ENCODE measurements around the gene HSPB9.

The HSPB9 gene

DNA sequence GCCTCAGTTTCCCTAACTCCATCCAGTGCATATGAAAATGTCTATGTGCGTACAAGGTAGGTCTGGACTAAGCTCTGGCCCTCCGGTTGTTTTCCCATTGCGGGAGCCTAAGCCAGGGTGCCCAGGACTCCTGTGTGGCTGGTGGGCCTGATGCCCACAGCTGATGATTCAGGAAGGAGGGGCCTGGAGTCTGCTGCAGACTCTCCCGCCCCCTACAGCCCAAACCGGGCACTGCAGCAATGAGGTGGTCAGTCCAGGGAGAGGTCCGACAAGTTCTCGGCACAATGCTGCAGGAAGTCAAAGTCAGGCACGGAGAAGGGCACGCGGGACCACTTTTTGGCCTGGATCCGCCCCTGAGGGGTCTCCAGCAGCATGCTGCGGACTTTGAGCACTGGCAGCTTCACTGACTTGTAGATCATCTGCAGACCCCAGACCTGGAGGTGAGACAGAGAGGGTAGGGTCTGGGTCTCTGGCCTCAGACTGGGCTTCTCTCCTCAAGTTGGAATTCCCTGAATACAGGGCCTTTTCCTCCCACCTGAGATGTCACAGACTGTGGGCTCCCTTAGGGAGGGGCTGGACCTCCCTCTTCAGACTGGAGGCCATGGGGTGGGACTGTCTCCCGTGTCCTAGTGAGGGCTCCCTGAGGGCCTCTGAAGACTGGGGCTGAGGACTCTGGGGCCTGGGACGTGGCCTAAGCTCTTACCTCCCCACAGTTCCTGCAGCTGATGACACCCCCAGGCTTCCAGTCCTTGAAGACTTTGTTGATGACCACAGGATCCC is 20.9 kb upstream of the HSPB9 start:
- peak; percentile 87 for DNase-seq

DNA sequence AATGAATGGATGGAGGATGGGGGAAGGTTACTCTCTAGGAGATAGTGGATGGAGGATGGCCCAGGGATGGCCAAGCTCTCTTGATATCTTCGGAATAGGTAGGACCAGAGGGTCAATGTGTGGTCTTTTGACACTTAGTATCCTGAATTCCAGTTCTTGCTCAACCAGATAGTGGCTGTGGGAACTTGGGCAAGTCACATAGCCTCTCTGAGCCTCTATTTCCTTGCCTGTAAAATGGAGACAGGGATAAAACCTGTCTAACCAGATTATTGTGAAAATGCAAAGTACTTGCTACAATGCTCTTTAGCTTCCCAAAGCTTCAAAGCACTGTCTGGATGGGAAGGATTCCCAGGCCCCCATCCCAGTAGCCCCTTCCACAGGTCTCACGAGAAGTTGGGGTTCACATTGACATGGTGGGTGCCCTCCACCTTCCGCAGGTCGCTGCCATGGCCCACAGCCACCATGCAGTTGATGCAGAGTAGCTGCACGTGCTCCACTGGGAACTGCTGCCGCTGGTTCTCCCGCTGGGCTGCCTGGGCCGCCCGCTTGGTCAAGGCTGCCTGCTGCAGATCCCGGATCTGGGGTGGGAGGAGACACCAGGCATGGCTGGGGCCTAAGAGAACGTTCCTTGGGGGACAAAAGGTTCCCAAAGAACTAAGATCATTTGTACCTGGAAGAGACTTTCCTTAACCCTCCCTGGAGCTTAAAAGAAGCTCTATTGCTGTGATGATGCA is 19.2 kb upstream of the HSPB9 start:
- no peak for DNase-seq

DNA sequence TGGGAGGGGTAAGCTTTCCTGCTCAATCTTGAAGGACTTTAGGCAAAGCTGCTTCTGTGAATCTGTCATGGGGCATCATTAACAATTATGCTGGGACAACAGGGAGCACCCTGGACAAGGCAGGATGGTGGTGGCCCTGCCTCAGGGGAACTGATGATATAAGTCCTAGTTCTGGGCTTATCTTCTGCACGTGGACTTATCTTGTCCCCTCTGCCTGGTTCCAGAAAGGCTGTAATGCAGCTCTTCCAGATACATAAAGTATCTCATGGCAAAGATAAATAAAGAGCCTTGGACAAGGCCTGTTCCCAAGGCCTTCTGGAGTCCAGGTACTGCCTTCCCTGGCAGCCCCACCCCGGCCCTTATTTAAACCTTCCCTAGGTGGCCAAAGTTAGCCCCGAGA is 18.3 kb upstream of the HSPB9 start:
- DNase-seq = no peak

DNA sequence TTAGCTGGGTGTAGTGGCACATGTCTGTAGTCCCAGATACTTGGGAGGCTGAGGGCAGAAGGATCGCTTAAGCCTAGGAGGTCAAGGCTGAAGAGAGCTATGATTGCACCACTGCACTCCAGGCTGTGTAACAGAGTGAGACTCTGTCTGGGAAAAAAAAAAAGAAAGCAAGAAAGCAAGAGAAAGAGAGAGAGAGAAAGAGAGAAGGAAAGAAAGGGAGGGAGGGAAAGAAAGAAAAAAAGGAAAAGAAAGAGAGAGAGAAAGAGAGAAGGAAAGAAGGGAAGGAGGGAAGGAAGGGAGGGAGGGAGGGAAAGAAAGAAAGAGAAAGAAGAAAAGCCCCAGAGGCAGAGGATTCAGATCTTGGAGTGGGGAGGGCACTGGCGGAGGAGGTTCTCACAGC is 16.6 kb upstream of the HSPB9 start:
- no peak for DNase-seq

DNA sequence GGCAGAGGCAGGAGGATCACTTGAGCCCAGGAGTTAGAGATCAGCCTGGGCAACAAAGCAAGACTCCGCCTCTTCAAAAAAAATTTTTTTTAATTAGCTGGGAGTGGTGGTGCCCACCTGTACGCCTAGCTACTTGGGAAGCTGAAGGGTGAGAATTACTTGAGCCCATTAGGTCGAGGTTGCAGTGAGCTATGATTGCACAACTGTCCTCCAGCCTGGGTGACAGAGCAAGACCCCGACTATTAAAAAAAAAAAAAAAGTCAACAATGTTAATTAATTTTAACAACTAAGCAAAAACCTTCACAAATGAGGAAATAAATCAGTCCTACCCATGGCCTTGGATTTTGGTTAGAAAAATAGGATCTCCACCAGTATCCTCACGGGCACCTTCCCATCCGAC is 15.5 kb upstream of the HSPB9 start:
- DNase-seq = no peak

DNA sequence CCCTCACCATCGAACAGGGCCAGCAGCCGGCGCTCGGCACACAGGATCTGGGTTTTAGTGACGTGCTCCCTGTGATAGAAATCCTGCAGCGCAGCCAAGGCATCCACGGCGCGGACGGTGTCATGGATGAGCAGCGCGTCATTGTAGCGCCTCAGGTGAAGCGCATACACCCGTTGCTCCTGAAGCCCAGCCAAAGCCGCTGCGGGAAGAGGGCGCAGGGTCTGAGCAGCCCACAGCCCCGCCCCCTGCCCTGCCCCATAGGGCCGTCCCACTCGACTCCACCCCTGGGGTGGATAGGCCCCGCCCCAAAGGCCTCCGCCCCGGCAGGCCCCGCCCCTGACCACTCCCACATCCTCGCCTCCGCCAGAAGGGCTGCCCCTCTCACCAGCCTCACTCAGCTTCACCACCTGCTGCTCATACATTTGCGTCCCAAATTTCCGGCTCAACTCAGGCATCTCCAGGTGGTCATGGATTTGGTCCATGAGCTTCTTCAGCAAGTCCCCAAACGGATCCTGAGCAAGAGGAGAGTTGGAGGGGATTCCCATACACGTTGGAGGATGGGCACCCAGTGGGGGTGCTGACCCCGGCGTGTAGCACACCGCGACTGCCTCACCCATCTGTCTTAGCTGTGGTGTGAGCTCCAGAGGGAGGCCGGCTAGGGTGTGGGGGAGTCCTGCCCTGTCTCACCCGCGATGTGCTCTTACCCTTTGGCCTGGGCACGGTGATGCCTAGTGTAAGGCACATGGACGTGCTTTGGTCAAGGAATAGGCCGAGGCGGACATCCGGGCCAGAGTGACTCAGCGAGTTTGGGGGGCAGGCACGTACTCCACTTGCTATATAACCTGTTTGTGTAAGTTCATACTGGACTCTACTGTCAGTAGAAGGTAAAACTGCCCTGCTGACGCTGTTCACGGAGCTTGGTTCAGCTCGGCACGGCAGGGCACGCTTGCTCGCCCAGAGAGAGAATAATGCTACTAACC is 14.7 kb upstream of the HSPB9 start:
- peak; percentile 94 for DNase-seq

DNA sequence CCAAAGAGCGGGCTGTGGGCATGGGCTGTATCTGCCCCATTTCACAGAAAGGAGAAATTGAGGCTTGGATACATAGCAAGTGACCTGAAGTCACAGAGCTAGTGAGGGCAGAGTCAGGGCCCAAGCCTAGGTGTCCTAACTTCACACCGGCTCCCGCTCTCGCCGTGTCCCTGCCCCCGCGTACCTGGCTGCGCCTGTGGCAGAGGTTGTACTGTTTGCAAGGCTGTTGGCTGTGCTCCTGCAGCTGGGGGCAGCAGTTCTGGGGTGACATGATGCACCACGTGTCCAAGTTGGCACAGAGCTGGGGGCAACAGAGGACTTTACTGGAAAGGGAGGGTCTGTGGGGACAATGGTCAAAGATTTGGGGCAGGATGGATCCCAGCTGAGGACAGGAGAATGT is 13.5 kb upstream of the HSPB9 start:
- DNase-seq = no peak

DNA sequence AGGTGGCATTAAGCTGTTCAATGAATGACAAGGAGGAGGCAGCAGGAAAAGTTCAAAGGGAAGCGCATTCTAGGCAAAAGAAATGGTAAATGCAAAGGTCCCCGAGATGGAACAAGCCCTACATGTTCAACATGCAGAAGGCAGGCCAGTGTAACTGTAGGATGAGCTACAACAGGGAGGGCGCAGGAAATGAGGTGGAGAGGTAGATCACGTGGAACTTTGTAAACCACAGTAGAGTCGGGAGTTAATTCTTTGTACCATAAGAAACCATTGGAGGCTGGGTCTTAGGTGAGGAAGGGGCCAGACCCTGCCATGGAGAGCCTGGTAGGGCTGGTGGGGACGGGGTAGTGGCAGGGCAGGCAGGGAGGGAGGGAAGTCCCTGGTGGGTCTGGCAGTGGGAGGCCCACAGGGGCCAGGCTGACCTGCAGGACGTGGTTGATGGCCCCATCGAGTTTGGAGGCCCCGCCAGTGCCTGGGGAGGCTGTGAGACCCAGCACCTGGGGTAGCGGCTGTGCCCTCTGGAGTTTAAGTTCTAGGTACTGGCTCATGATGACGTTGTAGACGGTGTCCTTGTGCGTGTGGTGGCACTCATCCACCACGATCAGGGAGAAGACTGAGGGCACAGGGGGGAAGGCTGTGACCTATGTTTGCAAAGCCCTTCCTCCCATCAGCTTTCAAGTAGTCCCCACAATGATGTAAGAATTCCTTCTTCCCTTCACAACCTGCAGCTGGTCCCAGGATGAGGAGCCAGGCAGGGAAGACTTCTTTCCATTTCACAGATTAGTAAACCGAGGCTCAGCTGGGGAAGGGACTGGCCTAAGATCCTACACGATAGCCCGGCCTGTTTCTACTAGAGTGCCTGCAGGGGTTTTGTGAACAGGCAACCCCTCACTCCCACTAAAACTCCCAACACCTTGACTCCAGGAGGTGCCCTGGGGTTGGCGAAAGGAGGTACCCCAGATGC is 12.0 kb upstream of the HSPB9 start:
- no peak for DNase-seq

DNA sequence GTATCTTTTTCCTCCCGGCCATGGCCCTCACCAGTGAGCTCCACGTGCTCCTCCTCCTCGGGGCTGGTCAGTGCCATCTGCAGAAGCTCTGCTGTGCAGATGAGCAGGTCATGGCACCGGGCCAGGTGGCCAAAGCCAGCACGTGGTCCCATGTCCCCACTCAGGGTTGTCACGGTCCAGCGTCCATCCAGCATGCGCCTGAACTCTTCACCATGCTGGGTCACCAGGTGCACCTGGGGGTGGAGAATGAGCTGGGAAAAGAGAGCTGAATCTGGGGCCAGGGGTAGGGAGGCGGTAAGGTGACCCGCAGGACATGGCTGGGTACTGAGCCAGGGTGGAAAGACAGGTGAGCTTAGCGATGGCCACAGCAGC is 11.4 kb upstream of the HSPB9 start:
- DNase-seq = no peak

DNA sequence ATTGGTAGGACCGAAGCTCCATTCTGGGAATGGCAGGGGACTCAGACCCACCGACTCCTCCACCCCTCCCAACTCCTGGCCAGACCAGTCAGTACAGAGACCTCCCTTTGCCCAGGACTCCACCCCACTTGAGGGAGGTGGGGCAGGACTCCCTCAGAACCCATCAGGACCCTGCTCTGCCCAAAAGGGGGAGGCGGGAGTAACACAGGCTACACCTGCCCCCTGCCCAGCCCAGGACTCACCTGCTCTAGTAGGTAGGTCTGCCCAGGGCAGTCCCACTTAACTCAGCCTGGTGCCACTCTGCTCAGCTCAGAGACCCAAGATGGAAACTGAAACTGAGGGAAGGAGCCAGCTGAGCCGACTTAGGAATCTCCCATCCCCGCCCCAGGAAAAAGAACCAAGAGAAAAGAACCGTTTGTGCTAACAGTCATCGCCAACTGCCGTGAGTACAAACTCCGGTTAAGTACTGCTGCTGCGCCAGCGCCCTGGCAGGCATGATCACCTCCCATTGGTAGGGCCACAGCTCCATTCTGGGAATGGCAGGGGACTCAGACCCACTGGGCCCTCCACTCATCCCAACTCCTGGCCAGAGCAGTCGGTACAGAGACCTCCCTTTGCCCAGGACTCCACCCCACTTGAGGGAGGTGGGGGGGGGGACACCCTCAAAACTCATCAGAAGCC is 10.6 kb upstream of the HSPB9 start:
- peak; percentile 47 for DNase-seq

DNA sequence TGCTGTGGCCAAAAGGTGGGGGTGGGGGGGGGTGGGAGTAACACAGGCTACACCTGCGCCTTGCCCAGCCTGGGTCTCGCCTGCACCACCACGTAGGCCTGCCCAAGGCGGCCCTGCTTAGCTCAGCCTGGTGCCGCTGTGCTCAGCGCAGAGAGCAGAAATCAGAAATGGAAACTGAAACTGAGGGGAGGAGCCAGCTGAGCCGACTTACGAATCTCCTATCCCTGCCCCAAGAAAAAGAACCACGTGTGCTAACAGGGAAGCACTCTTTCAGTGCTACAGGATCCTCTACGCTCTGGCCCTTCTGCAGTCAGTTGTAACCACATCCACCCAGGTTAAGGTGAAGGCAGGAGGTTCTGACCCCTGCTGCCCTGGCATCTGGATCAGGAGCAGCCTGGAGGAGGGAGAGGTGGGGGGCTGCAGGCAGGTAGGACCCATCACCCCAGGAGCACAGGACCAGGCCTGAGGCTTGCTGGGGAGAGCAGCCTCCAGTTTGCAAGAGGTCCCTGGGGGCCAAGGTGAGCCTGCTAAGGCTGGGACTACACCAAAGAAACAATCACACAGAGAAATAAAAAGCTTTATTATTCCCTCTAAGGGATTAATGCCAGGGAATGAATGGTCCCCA is 9.9 kb upstream of the HSPB9 start, which contains the start of gene DHX58:
DHX58 (minus strand) TSS at position 163 of the 625 bp plus-strand sequence. CDS start 822 bp downstream, outside the sequence.
- DNase-seq = peak; percentile 86

DNA sequence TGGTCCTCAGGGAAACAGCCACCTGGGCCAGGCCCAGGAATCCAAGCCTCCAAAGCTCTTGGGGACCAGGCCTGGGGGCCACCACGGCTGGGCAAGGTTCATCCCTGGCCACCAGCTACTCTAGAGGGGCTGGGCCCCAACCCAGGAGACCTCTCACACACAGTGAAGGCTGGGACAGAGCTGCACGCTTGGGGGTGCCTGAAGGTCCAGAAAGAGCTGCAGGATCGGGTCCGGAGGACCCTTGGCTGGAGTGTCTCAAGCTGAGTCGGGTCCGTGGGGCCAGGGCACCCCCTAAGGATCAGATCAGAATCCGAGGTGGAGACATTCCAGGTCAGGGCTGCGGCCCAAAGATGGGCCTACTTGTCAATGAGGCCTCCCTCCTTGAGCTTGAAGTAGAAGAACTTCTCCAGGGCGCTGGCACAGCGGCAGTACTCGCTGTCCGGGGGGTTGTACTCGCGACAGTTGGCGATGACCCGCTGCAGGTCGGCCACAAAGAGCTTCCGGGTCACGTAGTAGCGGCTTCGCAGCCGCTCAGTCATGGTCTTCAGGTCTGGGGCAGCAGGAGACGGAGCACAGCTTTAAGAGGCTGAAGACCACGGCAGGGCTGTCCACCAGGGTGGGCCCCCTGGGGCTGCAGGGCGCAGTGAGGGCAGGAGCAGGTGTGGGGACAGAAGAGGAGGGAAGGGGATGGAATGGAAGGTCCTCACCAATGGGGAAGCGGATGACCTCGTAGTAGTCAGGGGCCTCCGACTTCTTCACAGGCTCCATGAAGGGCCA is 9.1 kb upstream of the HSPB9 start:
- no peak for DNase-seq

DNA sequence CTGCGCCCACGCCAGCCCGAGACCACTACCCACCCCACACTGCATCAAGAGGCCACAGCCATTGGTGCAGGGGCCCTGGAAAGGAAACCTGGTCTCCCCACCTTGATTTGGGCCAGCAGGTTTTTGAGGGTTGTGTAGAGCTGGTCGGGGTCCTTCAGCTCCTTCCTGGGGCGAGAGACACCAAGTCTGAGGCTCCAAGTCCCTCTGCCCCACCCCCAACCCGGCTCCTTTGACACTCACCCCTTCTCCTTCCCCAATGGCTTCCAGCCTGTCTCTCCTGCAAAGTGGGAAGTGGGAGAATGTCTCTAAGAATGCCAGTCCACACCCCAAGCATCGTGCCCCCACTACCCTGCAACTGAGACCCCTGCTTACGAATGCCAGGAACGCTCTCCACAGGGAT is 8.5 kb upstream of the HSPB9 start:
- DNase-seq = no peak

DNA sequence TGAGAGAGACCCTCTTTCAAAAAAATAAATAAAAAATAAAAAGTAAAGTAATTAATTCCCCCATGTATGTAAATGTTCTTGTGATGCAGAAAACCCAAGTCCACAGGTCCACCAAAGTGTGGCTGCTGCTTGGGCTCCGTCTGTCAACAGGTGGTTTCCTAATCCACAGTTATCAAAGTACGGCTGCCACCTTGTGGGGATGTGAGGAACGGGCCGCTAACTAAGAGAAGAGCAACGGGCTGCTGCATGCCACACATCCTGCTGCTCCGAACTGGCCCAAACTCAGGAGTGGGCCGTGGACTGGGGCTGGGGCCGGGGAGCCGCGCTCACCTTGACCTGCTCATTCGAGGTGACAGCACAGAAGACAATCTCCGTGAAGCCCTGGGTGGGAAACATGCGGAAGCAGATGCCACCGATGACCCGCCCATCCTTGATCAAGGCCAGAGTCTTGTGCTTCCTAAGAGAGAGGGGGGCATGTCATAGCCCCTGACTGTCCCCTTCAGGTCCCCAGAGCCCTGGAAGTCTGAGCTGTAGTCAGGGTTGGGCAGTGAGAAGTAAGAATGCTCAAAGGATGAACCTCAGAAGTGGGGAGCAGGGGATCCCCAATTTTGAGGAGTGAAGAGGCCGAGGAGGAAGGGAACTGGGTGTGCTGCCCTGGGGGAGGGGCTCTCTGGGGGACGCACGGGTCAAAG is 5.8 kb upstream of the HSPB9 start:
- DNase-seq = peak; percentile 87

DNA sequence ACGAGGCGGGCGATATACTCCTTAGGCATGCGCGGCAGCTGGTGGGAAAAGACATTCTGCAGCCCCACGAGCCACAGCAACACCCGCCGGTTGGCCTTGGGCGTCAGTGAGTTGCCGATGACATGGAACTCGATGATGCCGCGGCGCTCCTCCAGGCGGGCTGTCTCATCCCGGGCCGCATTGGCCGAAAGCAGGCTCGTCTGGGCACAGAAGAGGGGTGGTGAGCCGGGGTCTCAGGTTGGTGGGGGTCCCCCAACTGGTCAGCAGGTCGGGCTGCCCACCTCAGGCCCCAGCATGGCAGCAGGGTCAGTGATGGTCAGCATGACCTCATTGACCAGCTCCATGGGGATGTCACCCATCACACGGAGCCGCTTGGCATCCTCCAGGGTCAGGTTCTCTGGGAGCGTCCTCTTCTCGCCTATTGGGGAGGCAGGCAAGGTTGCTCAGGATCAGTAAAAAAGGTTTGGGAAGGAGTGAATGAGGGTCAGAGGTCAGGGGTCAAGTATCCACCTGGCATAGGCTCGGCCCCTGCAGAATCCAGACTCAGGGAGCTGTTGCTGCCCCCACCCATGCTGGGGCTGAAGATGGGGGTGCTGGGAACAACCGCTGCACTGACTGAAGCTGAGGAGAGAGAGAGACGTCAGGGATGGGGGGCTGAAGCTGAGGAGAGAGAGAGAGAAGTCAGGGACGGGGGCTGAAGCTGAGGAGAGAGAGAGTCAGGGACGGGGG is 5.0 kb upstream of the HSPB9 start:
- no peak for DNase-seq

DNA sequence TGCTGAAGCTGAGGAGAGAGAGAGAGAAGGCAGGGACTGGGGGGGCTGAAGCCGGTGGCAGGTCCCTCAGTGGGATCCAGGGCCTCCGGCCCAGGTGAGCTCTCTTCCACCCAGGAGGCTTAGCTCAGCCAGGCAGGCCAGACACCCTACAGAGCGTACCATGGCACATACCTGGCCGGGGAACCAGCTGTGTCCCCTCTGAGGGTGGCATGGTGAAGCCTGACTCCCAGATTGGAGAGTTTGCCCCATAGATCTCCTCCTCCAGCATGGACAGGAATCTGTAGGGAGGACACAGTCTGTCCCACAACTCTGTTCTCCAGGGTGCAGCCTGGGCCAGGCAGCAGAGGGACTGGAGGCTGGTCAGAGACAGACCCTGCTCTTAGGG is 4.5 kb upstream of the HSPB9 start:
- no peak for DNase-seq

DNA sequence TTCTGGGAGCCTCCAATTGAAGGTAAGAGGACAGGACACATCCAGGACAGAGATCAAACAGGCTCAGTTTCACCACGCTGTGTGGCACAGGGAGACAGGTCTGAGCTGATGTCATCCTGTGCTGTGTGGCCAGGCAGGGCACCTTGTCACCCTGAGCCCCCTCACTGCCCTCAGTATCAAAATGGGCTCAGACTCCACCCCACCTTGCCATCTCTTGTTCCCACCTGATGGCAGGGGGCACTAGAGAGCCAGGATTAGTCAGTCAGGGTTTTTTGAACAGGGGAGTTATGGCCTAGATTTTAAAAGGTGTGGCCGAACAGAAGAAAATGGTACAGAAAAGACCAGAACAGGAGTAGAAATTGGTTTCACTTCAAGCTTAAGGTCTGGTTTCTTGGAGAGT is 4.1 kb upstream of the HSPB9 start:
- DNase-seq = peak; percentile 70

DNA sequence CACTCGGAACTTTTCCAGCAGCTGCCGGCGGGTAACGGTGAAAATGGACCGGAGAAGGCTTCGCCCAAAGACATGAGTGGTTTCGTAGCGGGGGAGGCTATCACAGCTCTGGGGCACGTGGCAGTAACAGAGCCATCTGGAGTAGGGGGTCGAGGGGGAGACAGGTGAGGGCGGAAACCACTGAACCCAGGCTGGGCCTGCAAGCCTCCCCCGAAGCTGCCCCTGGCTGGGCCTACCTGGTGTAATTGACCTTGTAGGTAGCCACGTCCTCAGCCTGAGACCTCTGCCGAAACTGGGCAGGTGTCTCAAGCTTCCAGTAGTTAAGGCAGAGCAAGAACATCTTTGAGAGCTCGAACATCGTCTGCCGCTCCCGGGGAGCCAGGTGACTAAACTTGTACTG is 3.3 kb upstream of the HSPB9 start:
- no peak for DNase-seq

Measured in activated CD4-positive, alpha-beta T cell treated with anti-CD3 and anti-CD28 coated beads for 48 hours (primary cell).